ENCODE data around the gene SLC35D2.

The SLC35D2 gene

GRCh38 chr9:96345551-96345950, 38.0 kb downstream of the SLC35D2 start:
- TF ChIP-seq CTCF (IDR thresholded peaks at IDR 0.05; ENCODE audit: low read depth, low read length), result no peak
- DNase-seq (ENCODE audit: extremely low read depth, low read depth), result no peak

GRCh38 chr9:96344458-96345180, 38.9 kb downstream of the SLC35D2 start:
- no peak for TF ChIP-seq CTCF (IDR thresholded peaks at IDR 0.05; ENCODE audit: low read depth, low read length)
- DNase-seq (ENCODE audit: extremely low read depth, low read depth), result peak; percentile 90

DNA sequence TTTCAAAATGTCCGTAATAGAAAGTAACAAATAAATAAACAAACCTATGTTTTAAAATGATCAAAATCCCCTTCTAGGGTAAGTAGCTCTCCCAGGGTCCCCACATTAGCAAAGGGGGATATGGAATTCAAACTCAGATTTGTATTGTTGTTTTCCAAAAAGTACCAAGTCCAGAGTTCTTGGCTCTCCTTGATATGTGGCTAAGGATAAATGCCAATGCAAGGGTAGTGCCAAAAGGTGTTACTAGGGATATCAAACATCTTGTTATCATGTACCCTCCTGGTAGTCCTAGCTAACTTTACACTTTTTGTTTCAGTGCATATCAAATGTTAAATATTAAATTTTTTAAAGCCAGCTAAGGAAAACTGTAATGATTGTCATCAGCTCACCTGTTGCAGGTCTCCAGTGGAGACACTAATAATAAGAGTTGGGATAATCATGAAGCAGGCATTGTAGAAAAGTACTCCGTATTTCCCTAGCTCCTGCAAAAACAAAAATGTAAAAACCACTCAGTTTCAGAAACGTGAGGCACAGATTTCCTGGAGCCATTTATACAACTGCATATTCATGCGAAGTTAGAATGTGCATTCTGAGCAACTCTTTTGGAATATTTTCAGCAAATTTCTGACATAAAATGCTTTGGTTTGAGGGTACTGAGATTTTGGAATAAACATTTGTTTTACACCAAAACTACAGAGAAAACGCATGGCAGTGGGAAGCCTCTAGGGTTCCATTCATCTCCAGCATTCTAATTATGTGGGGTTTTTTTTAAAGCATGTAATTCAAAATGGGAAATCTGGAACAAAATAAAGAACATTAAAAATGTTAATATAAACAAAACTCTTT, 39.8 kb downstream of the SLC35D2 start:
- no peak for TF ChIP-seq CTCF (IDR thresholded peaks at IDR 0.05; ENCODE audit: low read depth, low read length)
- no peak for DNase-seq (ENCODE audit: extremely low read depth, low read depth)

DNA sequence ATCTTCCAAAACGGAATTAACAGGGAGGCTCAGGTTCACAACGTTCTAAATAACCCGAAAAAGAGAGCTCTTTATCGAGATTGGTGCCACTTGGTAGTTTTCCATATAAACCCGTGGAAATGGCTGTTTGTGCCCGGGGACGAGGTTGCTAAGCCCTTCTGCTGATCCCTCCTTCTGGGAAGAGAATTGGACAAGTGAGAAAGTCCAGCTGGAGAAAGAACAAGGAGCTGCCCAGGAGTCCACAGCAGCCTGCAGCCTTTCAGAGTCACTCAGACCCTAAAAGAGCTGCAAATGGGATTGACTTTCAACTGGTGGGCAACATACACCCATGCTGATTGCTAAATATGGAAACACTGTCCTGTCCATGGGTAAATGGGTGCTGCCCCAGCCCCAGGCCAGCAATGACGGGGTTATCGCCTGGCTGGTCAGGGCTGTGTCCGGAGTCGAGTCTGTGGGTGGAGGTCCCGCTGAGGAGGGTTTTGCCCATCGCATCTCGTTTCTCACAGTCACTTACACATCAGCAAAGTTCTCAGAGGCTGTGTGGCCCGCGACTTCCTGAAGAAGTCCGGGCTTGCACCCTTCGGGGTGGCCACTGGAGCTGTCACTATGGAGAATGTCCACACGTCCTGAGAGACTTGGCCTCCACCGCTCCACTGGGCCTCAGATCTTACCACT, 40.8 kb downstream of the SLC35D2 start:
- TF ChIP-seq CTCF (IDR thresholded peaks at IDR 0.05; ENCODE audit: low read depth, low read length), result no peak
- no peak for DNase-seq (ENCODE audit: extremely low read depth, low read depth)

DNA sequence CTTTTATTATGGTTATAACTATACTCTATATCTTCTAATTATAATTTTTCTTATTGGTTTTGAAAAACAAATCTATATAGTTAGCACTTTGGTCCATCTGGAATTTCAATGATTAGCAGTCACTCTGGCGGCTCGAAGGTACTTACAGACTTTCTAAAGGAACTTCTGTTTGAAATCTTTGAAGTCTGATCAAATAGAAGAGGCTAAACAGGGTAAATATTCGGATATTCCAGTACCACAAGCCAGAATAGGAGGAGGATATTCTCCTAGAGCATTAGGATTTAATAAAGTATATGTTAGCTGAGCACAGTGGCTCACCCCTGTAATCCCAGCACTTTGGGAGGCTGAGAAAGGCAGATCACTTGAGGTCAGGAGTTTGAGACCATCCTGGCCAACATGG, 42.8 kb downstream of the SLC35D2 start:
- TF ChIP-seq CTCF (IDR thresholded peaks at IDR 0.05; ENCODE audit: low read depth, low read length), result no peak
- DNase-seq (ENCODE audit: extremely low read depth, low read depth), result no peak

DNA sequence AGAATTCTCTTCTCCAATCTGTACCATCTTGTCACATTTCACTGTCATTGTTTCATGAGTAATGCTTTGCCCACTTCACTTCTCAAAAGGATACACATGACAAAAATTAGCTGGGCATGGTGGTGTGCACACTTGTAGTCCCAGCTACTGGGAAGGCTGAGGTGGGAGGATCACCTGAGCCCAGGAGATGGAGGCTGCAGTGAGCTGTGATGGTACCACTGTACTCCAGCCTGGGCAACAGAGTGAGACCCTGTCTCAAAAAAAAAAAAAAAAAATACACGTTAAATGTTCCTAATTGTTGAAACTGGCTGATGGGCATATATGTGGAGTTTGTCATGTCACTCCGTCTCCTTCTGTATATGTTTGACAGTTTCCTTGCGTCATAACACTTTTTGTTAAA, 45.2 kb downstream of the SLC35D2 start:
- no peak for TF ChIP-seq CTCF (IDR thresholded peaks at IDR 0.05; ENCODE audit: low read depth, low read length)
- DNase-seq (ENCODE audit: extremely low read depth, low read depth), result no peak

GRCh38 chr9:96333958-96334357, 49.6 kb downstream of the SLC35D2 start:
- no peak for TF ChIP-seq CTCF (IDR thresholded peaks at IDR 0.05; ENCODE audit: low read depth, low read length)
- no peak for DNase-seq (ENCODE audit: extremely low read depth, low read depth)

Measured in AG09319 (cell line).